HUES64 (cell line): ENCODE measurements around the gene MRPS18A.
A peak's percentile ranks its signal among the peaks of the same experiment; 100 is the strongest.

ENCODE experiments used
- H3K27ac ChIP-seq: 2 replicates; pipeline ENCODE4 v1.7.0; 2013; ENCODE audit warnings: low read depth, low read length, inconsistent platforms
- H3K27me3 ChIP-seq: 2 replicates; pipeline ENCODE4 v1.6.1; 2013; ENCODE audit warnings: mild to moderate bottlenecking, low read length; ENCODE audit not compliant: insufficient read depth
- H3K36me3 ChIP-seq: 2 replicates; pipeline ENCODE4 v1.6.1; 2013; ENCODE audit warnings: mild to moderate bottlenecking, low read length; ENCODE audit not compliant: insufficient read depth
- H3K4me1 ChIP-seq: 2 replicates; pipeline ENCODE4 v1.6.1; 2013; ENCODE audit warnings: mild to moderate bottlenecking, low read length, moderate library complexity; ENCODE audit not compliant: insufficient read depth
- H3K4me3 ChIP-seq: 2 replicates; pipeline ENCODE4 v1.5.1; 2013; ENCODE audit warnings: mild to moderate bottlenecking, low read length, moderate library complexity
- H3K9ac ChIP-seq: 2 replicates; pipeline ENCODE4 v1.6.1; 2013; ENCODE audit warnings: mild to moderate bottlenecking, low read depth, low read length
- H3K9me3 ChIP-seq: 2 replicates; pipeline ENCODE4 v1.6.1; 2013; ENCODE audit warnings: low read depth, low read length; ENCODE audit not compliant: insufficient read depth
- WGBS: fragments of 150-250, 120-280 bp; methylation state at CpG from one replicate; pipeline ENCODE4 v1.1.7; 2013; ENCODE audit warnings: missing lambda C conversion rate; 5-methylcytosine and 5-hydroxymethylcytosine counted together

The MRPS18A gene

DNA sequence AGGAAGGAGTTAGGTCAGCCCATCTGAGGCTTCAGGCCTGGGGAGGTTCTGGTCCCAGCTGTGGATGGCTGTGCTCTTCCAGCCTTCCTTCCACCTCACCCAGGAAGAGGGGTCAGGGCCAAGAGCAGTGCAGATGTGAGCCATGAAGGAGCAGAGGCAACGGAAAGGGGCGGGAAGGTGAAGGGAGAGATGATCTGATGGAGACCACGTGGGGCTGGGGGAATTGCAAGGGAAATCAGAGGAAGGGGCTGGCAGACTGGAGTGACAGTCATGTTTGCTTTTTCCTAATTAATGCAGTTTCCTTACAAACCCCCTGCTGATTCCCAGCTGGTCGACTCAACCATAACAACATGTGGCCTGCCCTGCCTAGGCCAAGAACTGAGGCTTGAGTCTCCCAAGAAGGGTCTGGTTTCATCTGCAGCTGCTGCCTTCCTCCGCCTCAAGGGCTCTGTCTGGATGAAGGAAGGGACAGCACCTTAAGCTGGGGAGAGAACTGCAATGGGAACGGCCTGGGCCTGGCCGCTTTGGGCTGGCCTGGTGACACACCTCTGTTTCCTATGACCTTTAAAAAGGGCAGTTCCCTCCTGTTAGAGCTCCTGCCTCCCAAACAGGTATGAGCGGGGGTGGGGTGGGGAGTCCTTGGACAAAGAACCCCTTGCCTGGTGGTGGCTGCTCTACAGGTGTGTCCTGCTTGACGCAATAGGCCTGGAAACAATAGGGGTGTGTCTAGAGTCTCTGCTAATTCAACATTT is 7.8 kb upstream of the MRPS18A start:
- no peaks in the 10 kb centered on the region for H3K9me3 ChIP-seq
- no peaks in the 10 kb centered on the region for H3K27me3 ChIP-seq
- no peak overlapping the region for H3K4me3 ChIP-seq
- H3K9ac ChIP-seq = 0 out of 2 replicates have a peak overlapping the region, but pooled peaks have one; percentile 10
- 52% methylated on average over 9 of the region's 9 CpGs for WGBS
- peak overlapping the region; percentile 61; the same call in 1 of the 2 replicates for H3K27ac ChIP-seq
- H3K4me1 ChIP-seq = peaks cover 36% of the 10 kb centered on the region
- H3K36me3 ChIP-seq = no peaks in the 10 kb centered on the region

DNA sequence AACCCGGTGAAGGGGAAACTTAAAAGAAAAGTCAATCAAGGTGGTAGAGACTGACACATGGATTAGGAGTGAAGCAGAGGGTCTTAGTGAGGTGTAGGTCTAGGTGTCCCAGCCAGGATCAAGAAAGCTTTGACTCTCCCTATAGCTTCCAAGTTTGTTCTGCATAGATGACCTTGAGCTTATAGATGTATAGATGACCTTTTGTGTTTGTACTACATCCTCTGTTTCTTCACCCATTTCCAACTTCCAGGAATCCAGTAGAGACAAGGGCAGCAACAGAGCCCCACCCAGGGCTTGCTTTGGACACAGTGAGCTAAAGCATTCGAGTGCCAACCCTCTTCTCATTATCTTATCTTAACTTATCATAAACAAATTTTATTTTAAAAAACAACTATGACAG is 1.8 kb upstream of the MRPS18A start:
- H3K4me3 ChIP-seq = no peak overlapping the region
- H3K27me3 ChIP-seq = no peaks in the 10 kb centered on the region
- no peak overlapping the region for H3K9ac ChIP-seq
- H3K36me3 ChIP-seq = 0 out of 2 replicates have a peak, but pooled peaks cover 3% of the 10 kb centered on the region
- H3K4me1 ChIP-seq = peaks cover 8% of the 10 kb centered on the region
- WGBS = 87% methylated on average over 2 of the region's 2 CpGs
- H3K27ac ChIP-seq = no peak overlapping the region
- H3K9me3 ChIP-seq = no peaks in the 10 kb centered on the region

DNA sequence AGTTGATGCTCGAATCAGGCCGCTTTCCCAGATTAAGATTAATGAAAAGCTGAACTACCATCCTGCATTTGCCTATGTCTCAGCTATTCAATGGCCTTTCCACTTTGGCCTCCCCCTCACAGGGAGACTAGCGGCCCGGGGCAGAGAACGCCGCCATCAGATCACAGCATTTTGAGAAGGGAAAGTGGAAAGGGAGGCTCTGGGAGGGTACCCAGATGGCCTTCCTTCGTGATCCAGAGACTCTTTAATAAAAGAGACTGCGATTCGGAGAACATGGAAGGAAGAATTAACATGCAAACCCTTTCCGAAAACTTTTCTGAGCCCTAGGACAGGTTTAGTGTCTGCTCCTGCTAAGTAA is 533 bp downstream of the MRPS18A start:
- H3K27ac ChIP-seq = peak overlapping the region; percentile 51; the same call in 1 of the 2 replicates
- H3K27me3 ChIP-seq = no peaks in the 10 kb centered on the region
- H3K9ac ChIP-seq = peak overlapping the region; percentile 90
- peaks cover 8% of the 10 kb centered on the region for H3K4me1 ChIP-seq
- peak overlapping the region; percentile 96 for H3K4me3 ChIP-seq
- H3K9me3 ChIP-seq = no peaks in the 10 kb centered on the region
- 0 out of 2 replicates have a peak, but pooled peaks cover 3% of the 10 kb centered on the region for H3K36me3 ChIP-seq
- WGBS = 8% methylated on average over 10 of the region's 10 CpGs

DNA sequence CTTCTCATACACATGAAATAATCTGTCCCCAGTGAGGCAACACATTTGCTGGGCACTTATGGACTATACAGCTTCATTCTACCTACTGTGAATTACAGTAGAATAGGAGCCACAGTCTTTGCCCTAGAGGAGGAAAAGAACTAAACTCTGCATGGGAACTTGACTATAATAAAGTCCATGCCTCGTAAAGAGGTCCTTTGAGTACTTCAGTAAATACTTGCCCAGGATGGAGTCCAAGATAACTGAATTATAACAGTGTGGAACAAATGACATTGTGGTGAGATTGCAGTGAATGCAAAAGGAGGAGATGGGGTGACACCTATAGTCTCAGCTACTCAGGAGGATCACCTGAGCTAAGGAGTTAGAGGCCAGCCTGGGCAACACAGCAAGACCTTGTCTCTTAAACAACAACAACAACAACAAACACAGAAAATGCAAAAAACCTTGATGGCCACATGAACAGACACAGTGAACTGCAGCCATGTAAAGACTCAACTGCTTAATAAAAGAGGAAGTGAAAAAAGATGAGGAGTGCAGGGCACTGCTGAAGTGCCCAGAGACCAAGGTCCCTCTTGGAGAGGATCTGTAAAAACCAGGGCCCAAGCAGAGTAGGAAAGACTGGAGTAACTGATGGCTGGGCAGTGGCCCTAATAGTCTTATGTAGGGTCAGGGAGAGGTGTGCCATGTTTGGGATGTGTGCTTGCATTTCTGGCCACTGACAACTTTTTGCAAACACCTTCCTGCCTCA is 3.7 kb downstream of the MRPS18A start:
- H3K9me3 ChIP-seq = no peaks in the 10 kb centered on the region
- no peak overlapping the region for H3K4me3 ChIP-seq
- H3K27me3 ChIP-seq = no peaks in the 10 kb centered on the region
- H3K4me1 ChIP-seq = peaks cover 8% of the 10 kb centered on the region
- WGBS = 96% methylated on average over 1 of the region's 1 CpG
- H3K9ac ChIP-seq = no peak overlapping the region
- H3K27ac ChIP-seq = no peak overlapping the region
- peaks cover 30% of the 10 kb centered on the region for H3K36me3 ChIP-seq

GRCh38 chr6:43682724-43683429 is 4.7 kb downstream of the MRPS18A start:
- Histone ChIP-seq H3K36me3 (peaks cover 41% of the 10 kb centered on the region), H3K9ac (no peak overlapping the region), H3K4me1 (0 out of 2 replicates have a peak, but pooled peaks cover 4% of the 10 kb centered on the region), H3K4me3 (no peak overlapping the region), H3K9me3 (no peaks in the 10 kb centered on the region), H3K27ac (no peak overlapping the region), H3K27me3 (no peaks in the 10 kb centered on the region)
- 84% methylated on average over 8 of the region's 8 CpGs for WGBS

- no peak overlapping the region for H3K9ac ChIP-seq
- H3K4me3 ChIP-seq = no peak overlapping the region
- 0 out of 2 replicates have a peak, but pooled peaks cover 1% of the 10 kb centered on the region for H3K4me1 ChIP-seq
- H3K36me3 ChIP-seq = peaks cover 56% of the 10 kb centered on the region
- H3K9me3 ChIP-seq = no peaks in the 10 kb centered on the region
- H3K27me3 ChIP-seq = no peaks in the 10 kb centered on the region
- no peak overlapping the region for H3K27ac ChIP-seq
- WGBS = 96% methylated on average over 5 of the region's 5 CpGs
These were observed 6.3 kb downstream of the MRPS18A start for GRCh38 chr6:43681303-43681702.

DNA sequence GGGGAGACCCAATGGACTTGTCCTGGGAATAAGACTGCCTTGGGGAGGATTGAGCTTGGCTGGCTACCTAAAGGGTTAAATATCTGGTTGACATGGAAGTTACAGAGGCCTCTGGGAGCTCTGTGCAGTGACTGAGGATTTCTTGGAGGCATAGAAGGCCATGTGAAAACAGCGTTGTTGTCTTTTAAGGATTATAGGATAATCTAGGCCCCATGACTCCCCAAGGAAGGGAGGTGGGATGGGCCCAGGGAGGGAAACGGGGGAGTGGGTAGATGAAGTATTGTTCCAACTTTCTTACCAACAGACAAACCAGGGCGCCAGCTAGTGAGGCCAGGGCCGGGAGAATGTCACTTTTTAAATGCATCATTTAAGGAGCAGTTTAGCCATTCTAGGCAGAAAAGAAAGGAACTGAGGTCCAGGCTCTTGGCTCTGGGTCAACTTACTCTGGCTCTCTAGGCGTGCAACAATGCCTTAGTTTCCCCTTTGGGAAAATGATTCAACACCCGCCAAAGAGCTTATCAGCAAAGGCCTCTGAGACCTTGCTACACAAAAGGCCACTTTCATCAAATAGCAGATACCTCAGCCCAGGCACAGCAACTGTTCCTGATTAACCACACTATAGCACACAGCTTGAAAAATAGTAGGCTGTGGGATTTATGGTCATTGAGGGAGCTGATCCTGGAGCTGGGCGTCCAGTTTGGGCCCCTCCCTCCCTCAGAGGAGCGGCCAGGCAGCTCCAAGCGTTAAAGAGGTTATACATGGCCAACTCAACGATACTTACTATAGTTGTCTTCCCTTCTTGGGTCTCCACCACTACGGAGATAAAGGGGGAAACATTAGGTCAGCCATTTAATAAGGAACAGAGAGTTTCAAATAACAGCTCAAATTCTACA is 7.0 kb downstream of the MRPS18A start:
- no peak overlapping the region for H3K27ac ChIP-seq
- no peaks in the 10 kb centered on the region for H3K4me1 ChIP-seq
- no peaks in the 10 kb centered on the region for H3K9me3 ChIP-seq
- peaks cover 61% of the 10 kb centered on the region for H3K36me3 ChIP-seq
- no peak overlapping the region for H3K9ac ChIP-seq
- H3K4me3 ChIP-seq = no peak overlapping the region
- H3K27me3 ChIP-seq = no peaks in the 10 kb centered on the region
- 91% methylated on average over 10 of the region's 11 CpGs for WGBS

- Histone ChIP-seq H3K9me3 (no peaks in the 10 kb centered on the region), H3K4me3 (no peak overlapping the region), H3K36me3 (peaks cover 76% of the 10 kb centered on the region), H3K4me1 (no peaks in the 10 kb centered on the region), H3K9ac (no peak overlapping the region), H3K27me3 (no peaks in the 10 kb centered on the region), H3K27ac (no peak overlapping the region)
- 95% methylated on average over 6 of the region's 6 CpGs for WGBS
These were observed 8.5 kb downstream of the MRPS18A start for GRCh38 chr6:43679057-43679456.

DNA sequence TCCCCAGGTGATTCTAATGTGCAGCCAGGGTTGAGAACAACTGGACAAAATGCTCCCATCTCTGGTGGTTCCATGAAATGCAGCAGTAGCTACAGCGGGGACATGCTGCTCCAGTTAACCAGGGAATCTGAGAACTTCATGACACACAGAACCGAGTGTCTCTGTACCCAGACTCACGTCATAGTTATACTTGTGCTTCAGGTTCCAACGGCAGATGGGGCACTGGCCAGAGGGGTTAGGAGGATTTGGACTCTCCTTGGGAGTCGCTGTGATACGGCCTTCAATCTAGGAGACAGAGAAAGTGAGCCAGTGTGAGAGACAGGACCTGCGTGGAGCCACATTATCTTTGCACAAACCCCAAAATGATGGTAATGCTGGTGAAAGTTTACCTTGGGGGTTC is 9.2 kb downstream of the MRPS18A start:
- Histone ChIP-seq H3K36me3 (peaks cover 83% of the 10 kb centered on the region), H3K4me1 (no peaks in the 10 kb centered on the region), H3K9ac (no peak overlapping the region), H3K9me3 (no peaks in the 10 kb centered on the region), H3K4me3 (no peak overlapping the region), H3K27me3 (no peaks in the 10 kb centered on the region), H3K27ac (no peak overlapping the region)
- 96% methylated on average over 7 of the region's 7 CpGs for whole genome bisulfite sequencing

GRCh38 chr6:43677759-43678158 is 9.8 kb downstream of the MRPS18A start:
- H3K4me1 ChIP-seq = no peaks in the 10 kb centered on the region
- H3K27ac ChIP-seq = no peak overlapping the region
- 95% methylated on average over 7 of the region's 7 CpGs for WGBS
- H3K4me3 ChIP-seq = no peak overlapping the region
- no peaks in the 10 kb centered on the region for H3K27me3 ChIP-seq
- no peaks in the 10 kb centered on the region for H3K9me3 ChIP-seq
- no peak overlapping the region for H3K9ac ChIP-seq
- H3K36me3 ChIP-seq = peaks cover 87% of the 10 kb centered on the region
